ENCODE measurements around the gene ZNF750.
"Not testable (repeated sequence)": the region's sequence is repeated elsewhere in the genome, so short reads cannot be mapped to it uniquely, and the experiment has no call there.

The ZNF750 gene

DNA sequence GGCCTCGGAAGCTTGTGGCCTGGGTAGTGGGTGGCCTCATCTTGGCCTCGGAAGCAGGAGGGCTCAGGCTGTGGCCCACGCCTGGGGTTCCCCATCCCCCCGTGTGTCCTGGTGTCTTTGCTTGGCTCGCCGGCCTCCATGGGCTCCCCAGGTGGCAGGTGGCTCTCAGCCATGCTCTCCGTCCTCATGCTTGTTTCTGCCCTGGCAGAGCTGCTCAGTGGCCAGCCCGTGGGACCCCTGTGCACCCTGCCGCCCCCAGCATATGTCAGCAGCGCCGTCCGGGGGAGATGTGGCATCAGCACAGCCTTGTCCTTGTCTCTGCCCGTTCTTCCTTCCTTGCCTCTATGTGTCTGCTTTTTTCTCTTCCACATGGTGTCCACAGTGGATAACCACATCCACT is 49.4 kb downstream of the ZNF750 start:
- DNase-seq: no peak

DNA sequence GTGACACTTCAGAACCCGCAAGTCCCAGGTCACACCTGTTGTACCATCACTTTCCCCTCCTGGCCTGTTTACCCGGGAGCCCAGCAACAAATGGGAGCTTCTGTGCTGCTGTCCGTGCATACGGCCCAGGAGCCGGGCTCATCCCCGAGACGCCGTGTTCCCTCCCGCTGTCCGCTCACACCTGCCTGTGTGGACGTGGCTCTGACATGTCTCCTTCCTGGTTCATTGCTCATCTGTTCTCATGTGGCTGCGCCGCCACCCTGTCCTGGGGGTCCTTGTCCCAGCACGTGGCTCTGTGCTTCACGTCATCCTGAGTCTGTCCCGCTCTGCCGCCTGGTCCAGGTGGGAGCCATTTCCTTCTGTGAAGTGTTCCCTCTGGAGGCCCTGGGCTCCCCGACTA is 50.0 kb downstream of the ZNF750 start:
- DNase-seq: no peak

DNA sequence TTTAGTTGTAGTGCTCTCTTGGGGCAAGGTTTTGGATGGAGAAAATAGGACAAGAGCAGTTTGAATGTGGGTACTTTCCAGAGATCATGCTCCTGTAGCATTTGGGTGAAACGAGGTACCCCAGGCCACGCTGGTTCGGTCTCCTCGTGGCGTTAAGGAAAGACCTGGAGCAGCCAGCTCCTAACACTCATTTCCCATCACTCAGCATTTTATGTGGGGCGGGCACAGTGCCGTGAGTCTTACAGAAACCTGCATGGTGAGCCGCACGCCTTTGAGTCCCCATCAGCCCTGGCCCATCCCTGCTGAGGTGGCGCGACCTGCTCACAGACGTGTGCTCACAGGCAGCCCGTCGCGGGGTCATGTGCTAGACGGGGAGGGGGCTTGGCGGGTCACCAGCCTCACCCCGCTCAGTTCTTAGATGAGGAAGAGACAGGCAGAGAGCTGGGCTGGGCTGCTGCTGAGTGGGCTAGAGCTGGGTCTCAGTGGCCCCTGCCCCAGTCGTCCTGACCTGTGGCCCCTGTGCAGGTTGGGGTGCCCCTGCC is 50.7 kb downstream of the ZNF750 start:
- DNase-seq: no peak

DNA sequence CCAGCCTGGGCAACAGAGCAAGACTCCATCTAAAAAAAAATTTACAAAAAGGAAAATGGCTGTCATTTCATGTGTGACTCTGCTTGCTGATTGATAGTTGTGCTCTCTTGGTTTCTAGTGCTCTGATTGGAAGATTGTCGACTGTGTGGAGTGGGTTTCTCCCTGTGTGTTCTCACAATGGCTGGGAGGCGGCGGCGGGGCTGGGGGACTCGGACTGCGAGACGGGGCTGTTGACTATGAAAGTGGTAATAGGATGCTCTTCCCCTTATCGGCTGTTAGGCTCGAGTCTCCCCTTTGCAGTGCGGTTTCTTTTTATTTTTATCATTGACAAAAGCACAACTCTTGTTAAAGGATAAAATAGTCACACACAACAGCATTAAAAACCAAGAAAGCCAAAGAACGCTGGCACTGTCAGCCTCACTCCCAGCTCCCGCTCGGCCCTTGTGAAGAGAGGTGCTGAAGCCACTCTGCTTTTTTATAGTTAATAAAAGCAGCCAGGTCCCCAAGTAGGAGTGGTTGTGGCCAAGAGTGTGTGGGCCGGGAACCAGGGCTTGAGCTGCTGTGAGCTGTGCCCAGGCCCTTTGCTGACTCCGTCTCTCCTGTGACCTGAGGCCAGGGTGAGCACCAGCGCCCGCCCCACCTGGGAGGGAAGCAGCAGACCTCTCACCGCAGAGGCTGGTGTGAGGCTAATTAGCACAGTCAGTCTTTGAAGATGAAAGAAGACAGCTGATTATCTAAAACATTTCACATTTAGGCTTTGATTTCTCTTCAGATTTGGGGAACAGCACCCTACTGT is 51.4 kb downstream of the ZNF750 start:
- no peak for DNase-seq

DNA sequence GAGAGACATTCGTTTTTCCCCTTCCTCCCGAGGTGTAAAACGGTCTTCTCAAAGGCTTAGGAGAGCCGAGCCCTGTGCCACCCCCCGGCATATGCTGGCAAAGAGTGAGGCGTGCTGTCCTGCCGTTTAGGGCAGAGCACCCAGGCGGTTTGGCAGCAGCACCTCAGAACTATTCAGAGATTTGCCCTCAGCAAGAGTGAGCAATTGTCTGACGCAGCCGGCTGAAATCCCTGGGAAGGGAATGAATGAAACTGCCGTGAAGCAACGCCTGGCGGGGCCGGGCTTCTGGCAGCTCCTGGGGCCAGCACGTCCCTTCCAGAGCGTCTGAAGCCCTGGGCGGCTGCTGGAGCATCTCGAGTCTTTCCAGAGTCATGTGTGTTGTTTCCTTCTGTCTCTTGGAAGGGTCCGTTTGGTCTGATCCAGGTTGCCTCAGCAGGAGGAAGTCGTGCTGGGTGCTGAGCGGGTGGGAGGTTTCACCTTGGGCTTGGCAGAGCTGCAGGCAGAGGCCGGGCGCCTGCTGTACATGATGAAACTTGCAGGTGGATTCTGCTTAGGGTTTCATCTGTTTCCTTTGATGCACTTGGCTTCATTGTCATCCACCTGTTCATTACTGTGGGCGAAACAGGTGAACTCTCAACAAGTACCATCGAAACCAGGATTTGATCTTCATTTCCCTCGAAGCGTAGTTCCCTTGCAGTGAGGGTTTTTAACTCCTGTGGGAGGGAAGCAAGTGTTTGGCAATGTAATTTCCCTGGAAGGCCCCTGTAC is 52.6 kb downstream of the ZNF750 start:
- DNase-seq: peak; percentile 37

DNA sequence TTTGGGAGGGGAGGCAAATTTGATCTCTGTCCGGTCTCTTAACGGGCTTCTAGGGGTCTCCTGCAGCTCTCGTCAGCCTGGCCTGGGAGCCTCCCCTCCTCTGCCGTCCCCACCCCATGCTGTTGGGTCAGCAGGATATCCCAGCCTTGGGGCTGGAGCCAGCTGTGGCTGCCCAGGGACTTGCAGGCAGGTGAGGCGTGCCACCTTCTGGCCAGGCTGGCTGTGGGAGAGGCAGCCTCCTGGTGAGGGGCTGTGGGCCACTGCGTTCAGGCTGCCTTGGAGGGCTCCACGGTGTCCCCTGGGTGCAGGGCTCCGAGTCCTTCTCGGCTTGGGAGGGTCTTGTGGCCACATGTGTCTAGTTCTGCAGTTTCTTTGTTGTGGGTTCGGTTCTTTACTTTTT is 53.4 kb downstream of the ZNF750 start:
- DNase-seq: no peak

DNA sequence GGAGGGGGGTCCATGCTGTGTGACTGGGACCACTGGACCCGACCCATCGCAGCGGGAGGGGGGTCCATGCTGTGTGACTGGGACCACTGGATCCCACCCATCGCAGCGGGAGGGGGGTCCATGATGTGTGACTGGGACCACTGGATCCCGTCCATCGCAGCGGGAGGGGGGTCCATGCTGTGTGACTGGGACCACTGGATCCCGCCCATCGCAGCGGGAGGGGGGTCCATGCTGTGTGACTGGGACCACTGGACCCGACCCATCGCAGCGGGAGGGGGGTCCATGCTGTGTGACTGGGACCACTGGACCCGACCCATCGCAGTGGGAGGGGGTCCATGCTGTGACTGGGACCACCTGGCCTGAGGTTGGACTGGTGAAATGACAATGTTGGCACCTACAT is 54.2 kb downstream of the ZNF750 start:
- DNase-seq: not testable (repeated sequence)

DNA sequence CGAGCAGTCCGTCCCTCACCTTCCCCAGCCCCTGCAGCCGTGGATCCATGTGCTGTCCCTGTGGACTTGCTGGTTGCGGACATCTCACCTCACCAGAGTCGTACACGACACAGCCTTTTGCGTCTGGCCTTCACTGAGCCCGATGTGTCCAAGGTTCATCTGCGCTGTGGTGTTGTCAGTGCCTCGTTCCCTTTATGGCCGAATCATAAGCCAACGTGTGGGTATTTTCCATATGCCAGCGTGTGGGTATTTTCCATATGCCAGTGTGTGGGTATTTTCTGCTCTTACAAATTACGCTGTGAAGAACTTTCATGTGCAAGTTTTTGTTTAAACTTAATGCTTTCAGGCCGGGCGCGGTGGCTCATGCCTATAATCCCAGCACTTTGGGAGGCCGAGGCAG is 56.3 kb downstream of the ZNF750 start:
- DNase-seq: no peak

DNA sequence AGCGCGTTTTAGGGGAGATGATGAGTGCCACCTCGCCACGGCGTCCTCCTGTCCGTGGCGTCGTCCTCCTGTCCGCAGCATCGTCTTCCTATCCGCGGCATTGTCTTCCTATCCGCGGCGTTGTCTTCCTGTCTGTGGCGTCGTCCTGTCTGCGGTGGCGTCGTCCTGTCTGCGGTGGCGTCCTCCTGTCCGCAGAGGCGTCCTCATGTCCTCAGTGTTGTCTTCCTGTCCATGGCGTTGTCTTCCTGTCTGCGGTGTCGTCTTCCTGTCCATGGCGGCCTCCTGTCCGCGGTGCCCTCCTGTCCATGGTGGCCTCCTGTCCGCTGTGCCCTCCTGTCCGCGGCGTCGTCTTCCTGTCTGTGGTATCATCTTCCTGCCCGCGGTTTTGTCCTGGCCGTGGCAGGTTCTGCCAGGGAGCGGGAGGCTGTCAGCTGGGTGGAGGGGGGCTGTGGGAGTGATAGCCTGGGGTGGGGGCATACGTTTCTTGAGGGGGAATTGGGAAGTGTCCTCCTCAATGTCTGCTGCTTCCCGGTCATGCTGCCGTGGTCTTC is 57.1 kb downstream of the ZNF750 start:
- DNase-seq: no peak

DNA sequence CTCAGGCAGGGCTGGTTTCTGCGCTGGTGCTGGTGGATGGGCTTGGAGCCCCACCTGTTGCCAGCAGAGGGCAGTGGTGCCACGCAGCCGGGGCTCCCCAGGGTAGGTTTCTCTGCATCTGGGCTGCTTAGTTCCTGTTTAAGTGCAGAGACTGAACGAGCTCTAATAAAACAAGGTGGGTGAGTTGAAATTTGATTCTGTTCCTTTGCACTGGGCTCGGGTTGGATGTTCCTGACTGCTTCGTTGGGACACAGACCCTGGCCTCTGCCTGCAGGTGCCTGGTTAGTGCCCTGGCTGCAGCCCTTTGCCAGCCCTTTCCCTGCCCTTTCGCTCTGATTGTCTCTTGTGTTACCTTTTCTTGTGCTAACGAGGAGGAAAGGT is 57.9 kb downstream of the ZNF750 start:
- peak; percentile 72 for DNase-seq

DNA sequence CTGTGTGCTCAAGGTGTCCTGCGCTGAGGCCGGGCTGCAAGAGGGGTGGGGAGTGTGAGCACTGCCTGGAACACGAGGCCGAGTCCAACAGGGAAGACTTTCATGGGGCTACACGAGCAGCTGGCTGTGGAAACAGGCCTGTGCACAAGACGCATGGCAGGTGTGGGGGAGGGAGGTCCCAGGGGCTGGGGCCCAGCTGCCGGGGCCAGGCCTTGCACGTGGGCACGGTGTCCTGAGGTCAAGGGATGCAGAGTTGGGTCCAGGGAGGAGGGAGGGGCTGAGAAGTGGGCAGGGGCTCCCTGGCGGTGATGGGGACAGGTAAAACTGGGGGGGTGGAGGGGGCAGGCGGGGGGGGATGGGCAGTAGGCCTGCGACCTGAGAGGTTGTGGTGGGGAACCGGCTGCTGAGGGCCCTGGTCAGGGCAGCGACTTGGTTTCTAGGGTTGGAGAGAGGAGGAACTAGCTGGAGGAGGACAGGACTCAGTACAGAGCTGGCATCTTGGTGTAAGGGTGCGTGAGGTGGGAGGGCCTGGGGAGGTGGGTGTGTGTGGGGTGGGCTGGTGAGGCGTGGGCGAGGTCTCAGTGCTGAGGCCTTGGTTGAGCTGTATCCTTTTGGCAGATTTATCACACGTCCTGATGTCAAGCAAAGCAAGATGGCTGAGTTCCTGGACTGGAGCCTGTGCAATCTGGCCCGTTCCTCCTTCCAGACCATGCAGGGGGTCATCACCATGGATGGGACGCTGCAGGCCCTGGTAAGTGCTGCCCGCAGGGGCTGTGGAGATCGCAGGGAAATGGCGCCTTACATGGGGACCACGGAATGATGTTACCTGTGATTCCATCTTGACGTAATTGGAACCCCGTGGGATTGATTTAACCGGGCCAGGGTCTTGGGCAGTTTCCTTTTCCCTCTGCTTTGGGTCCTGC is 58.6 kb downstream of the ZNF750 start:
- no peak for DNase-seq

DNA sequence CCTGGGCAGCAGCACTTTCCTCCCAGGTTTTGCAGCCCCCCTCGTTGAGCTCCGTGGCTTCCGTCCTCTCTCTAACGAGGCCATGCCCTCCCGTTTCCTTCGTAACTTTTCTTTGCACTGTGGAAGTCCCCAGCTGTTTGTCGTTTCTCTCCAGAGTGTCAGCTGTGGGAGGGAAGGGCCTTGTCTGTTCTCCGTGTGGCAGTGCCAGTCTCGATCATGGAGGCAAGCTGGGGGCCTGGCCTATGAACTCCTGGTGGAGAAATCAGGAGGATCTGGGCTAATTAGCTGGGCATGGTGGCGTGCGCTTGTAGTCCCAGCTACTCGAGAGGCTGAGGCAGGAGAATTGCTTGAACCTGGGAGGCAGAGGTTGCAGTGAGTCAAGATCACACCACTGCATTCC is 59.6 kb downstream of the ZNF750 start:
- no peak for DNase-seq

DNA sequence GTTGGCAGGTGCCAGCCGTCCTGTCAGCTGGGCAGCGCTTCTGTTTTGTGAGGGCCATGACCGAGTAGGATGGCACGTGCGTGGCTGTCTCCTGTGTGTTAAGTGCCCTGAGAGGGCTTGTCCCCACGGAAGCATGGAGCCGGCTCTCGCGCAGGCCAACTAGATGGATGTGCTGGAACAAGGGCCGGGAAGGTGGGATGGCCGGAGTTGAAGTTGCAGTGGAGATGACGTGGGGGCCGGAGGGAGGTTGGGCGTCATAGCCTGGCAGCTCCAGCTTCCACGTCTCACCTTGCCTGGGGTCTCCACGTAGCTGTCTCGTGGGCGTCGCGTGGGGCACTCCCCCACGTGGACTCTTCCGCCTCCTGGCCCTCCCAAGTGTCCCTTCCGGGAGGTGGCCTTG is 60.3 kb downstream of the ZNF750 start:
- no peak for DNase-seq
